HG03025 (cell line): ENCODE measurements around the gene TCF4.
A peak's percentile ranks its signal among the peaks of the same experiment; 100 is the strongest.

Experiments used
- ATAC-seq: cut with Tn5 transposase; IDR thresholded peaks from one replicate; pipeline ENCODE4 v1.9.1; 2021; ENCODE audit warnings: mild to moderate bottlenecking, moderate library complexity; ENCODE audit not compliant: unreplicated experiment, low FRiP score

The TCF4 gene

GRCh38 chr18:55508651-55509050 lies 79.3 kb downstream of the TCF4 start:
- no peak for ATAC-seq

DNA sequence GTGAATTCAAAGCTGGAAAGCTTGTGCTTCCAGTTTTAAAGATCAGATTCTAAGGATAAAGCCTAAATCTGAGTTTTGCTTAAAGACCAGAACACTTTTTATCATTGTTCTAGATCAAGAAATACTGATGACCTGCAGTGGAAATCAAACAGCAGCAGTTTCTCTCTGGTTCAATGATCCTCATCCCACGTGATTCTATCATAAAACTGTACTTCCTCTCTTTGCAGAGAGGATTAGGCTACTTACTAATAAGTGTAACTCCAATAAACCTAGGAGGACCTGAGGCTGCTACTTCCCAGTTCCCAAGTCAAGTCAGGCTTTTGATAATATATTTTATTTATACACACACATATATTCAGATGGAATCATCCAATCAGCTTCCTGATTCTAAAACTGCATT lies 81.9 kb downstream of the TCF4 start:
- no peak for ATAC-seq

GRCh38 chr18:55504808-55505207 lies 83.2 kb downstream of the TCF4 start:
- ATAC-seq: no peak

DNA sequence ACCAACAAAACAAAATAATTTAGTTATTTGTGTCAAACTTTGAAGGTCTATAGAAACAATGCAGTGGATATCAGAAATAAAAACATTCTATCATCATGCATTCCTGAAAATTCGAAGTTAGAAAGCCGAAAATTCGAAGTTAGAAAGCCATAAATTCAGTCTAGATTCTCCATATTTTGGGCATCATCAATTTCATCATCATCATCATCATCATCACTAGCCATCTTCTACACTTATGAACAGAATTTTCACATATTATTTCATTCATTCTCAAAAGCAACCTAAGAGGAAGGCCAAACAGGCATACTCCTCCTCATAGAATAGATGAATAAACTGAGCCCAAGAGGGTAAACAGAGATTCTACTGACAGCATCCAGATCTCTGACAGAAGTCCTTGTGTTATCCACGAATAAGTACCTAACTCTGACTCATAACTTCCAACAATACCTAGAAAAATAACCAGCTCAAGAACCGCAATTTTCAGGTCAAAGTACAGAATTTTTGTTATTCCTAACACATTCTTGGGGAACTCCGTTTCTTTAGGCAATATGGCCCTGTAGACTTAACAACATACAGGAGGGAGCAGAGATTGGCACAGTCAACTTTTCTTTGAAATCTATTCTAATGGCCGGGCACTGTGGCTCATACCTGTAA lies 84.7 kb downstream of the TCF4 start:
- ATAC-seq: no peak

GRCh38 chr18:55501982-55502710 lies 85.8 kb downstream of the TCF4 start:
- ATAC-seq: no peak

- no peak for ATAC-seq
Observed at GRCh38 chr18:55501579-55501978, 86.4 kb downstream of the TCF4 start.

DNA sequence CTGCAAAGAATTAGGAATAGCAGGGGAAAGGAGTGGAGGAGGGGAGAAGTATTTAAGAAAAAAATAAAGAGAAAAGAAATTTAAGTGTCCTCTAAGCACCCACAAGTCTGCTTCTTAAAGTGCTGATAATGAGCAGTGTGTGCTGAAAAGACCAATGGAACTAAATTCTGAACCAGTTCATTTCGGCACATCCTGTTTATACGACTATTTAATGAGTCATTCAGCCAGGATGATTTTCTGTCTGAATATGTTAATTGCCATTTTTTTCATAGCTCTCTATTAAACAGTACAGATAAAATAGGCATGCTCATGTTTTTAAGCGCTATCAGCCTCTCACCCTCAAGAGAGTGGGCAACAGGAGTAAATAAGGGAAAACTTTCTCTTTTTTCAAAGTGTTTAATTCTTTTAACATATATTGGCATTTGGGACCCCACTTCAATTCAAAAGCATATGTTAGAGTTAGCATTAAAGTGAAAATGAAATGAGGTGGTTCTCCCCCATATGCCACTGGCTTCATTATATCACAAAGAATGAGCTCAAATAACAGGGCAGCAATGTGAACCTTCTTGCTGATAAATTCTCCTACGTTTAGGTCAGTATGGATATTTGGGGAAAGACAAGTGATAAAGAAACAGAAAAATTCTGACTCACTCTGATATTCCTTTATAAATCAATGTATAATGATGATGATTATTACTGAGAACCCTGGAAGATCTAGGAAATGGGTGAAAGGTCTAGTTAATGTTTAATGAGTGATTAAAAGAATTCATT lies 87.5 kb downstream of the TCF4 start:
- no peak for ATAC-seq

GRCh38 chr18:55499526-55499925 lies 88.5 kb downstream of the TCF4 start:
- ATAC-seq: no peak

GRCh38 chr18:55497825-55498403 lies 90.1 kb downstream of the TCF4 start:
- ATAC-seq: no peak

DNA sequence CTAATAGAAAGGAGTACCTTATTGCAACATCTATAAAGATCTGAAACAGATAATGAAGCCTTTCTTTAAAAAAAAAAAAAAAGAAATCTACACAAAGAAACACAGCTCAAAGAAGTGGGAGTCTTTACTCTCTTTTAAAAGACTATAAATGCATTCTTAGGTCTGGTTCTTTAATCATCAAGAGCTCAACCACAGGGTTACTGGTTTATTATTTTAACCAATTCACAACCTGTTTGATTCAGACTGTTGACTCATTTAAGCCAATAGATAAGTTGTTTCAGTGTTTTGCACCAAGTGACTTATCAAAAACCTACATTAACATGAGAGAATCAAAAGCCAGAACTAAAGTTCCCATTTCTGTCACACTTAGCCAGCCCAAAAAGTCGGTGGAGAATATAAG lies 93.1 kb downstream of the TCF4 start:
- no peak for ATAC-seq

DNA sequence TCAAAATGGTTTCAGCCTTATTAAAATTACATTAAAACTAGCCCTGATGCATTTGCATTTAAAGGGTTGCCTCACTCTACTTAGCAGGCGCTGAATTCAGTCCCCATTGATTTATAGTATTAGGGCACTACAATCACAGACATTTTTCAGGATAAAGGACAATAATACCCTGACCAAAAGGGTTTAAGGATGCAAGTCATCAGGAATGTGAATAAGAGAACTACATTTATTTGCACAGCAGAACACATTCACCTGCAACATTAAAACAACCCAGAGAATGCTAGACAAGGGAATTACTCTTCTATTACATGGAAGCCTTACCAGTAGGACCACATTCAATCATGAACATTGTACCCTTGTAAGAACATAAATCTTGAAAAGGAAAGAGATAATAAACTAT lies 93.6 kb downstream of the TCF4 start:
- no peak for ATAC-seq

GRCh38 chr18:55491616-55492015 lies 96.4 kb downstream of the TCF4 start:
- ATAC-seq: no peak

DNA sequence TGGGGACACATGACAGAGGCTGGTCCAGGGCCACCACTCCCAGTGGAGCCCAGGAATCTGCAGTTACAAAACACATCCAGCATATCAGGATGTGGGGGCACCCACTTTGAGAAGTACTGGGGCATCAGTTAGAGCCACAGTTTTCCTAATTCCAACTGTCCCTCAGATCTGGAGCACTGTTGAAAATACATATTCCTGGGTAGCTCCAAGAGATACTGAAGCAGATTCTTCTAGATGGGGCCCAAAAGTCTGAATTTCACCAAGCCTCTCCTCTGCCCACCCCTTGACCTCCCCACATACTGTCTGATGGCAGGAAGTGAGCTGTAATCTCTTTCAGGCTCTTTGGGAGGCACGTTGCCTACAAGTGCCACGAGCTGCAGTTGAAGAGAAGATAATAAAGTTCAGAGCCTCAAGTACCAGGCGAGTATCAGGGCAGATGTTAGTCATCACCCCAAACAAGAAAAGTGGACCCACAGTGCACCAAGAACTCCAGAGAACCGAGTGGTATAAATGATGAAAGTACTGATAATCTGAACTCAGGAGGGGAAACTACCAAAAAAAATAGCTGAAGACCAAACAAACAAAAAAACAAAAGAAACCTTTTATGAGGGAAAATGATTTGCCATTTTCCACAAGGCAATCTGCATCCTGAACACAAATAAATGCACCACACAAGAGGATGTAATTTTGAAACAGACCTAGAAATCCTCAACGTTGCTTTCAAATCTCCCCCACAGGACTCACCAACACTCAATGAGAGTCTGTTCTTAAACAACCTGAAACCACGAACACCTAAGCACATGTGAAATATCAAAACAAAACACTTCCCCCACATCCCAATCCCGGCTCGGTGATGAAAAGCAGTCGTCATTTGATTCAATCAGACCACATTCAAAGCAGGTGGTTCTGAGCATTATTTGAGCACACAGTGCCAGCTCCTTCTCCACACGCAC lies 98.7 kb downstream of the TCF4 start:
- ATAC-seq: peak; percentile 58

DNA sequence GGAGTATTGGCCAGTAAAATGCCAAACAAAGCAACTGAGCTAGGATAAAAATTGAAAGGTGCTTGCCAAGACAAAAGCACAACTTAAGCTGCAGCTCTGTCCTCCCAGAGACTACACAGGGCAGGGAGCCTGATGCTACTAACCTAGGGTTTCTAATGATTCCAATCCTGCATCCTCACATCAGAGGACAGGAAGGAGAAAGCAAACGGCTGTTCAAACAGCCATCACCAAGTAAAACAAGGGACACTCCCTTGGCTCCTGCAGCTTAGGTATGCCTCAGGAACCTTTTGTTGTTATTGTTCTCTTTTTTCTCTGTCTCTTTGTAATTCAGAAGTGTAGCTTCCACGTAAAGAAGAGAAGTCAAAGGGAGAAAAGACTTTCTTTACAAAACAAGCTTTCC lies 99.5 kb downstream of the TCF4 start:
- ATAC-seq: no peak

DNA sequence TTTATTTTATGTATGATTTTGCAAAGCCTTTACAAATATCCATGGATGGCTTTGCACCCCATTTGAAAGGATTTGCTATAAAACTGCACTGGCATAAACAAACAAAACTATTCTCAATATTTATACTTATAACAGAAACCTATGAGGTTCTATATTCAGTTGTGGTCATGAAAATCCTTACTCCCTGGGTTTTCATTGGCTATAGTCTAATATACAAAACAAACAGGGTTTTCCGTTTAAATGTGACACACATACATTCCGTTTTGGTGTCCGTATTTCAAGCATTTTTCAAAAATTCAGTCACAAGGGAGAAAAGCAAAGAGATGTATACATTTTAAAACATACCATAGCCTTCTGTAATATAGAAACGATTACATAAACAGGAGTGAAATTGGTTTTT lies 100.0 kb downstream of the TCF4 start:
- ATAC-seq: no peak

DNA sequence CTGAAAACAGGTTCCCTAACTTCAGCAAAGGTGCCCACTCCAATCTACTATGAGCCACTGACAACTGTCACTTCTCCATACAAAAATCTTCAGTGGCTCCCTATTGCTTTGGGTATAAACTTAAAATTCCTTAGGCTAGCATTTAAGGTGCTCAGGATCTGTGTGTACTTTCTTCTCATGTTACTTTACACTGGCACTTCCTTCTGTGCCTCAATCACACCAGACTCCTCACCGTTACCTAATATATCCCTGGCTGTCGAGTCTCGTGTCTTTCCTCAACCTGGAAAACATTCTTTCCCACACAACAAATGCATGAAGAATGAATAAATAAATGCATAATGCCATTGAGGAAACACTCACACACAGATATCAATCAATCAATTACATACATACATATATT lies 101.1 kb downstream of the TCF4 start:
- no peak for ATAC-seq

GRCh38 chr18:55485666-55486065 lies 102.3 kb downstream of the TCF4 start:
- no peak for ATAC-seq

- ATAC-seq: no peak
Observed at GRCh38 chr18:55484773-55485172, 103.2 kb downstream of the TCF4 start.

GRCh38 chr18:55483266-55483871 lies 104.6 kb downstream of the TCF4 start:
- ATAC-seq: no peak
